ENCODE data around the gene PSMB8.

Gene PSMB8

GRCh38 chr6:32855467-32856174 lies 11.8 kb upstream of the PSMB8 start:
- no peak for DNase-seq (ENCODE audit: low read depth in 3 of 3)

DNA sequence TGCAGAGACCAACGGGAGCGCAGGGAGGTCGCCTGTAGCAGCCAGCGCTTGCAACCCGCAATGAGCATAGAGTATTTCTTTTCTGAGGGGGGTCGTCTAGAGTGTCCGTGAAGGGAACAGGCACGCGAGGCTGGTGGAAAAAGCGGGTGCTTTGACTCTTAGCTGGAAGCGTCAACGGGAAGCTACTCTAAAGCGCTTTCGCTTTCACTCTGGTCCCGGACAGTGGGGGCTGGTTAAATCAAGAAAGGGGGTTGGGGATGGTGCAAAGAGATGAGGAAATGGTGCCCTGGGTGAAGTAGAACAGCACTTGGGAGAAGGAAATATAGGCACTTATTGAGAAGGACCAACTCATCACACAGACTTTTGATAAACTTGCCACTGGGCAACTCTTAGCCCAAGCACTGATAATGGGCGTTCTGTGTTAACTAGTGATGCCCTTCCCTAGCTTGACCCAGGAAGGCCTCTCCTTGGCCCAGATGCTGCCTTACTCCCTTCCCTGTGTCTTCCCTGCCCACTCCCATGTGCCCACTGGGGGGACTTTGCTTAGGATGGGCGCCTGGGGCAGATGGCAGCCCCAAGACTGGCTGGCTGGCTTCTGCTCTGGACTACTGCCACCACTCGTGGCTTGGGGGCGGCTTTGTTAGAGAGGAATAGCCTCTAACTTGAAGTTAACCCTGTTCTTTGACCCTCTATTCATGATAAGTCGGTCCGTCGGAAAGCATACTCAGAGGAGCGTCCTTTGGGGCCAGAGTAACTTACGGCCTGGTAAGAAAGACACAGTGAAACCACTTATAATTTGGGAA lies 10.7 kb upstream of the PSMB8 start:
- peak in 2 of 3 experiments; percentile 53 to 58 for DNase-seq (ENCODE audit: low read depth in 3 of 3)

DNA sequence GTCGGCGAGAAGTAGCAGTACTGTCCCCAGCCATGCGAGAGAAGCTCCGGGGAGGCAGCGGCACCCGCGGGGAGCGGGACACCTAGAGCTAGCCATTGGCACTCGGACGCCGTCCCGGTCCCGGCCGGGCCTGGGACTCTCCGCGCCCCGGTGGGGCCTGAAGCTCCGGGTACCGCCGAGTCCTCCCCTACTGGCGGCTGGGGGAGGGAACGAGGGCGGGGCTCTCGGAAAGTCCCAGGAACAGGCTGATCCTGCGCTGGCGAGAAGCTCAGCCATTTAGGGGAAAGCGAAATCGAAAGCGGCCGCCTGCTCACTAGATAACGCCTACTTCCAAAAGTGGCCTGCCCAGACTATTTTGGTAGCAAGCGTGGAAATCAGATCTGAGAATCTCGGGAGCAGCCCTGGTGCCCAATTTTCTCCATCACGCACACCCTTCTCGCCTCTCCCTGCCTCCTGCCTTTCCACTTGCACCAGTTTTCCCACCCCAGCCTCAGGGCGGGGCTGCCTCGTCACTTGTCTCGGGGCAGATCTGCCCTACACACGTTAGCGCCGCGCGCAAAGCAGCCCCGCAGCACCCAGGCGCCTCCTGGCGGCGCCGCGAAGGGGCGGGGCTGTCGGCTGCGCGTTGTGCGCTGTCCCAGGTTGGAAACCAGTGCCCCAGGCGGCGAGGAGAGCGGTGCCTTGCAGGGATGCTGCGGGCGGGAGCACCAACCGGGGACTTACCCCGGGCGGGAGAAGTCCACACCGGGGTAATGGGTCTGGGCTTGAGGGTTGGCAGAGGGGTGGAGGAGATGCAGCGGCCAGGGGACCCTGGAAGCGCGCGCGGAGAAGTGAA lies 9.9 kb upstream of the PSMB8 start, which contains the start of the genes PSMB9 and TAP1:
Gene PSMB9, plus strand, starts transcription at position 652 of the 835 bp plus-strand sequence. Its CDS starts 38 bp downstream, at position 690.
Gene TAP1, minus strand, starts transcription at position 164 of the 835 bp plus-strand sequence. Its CDS starts 68 bp downstream, at position 96.
- DNase-seq (ENCODE audit: low read depth in 3 of 3), result peak; percentile 91 to 97 (median 94)

DNA sequence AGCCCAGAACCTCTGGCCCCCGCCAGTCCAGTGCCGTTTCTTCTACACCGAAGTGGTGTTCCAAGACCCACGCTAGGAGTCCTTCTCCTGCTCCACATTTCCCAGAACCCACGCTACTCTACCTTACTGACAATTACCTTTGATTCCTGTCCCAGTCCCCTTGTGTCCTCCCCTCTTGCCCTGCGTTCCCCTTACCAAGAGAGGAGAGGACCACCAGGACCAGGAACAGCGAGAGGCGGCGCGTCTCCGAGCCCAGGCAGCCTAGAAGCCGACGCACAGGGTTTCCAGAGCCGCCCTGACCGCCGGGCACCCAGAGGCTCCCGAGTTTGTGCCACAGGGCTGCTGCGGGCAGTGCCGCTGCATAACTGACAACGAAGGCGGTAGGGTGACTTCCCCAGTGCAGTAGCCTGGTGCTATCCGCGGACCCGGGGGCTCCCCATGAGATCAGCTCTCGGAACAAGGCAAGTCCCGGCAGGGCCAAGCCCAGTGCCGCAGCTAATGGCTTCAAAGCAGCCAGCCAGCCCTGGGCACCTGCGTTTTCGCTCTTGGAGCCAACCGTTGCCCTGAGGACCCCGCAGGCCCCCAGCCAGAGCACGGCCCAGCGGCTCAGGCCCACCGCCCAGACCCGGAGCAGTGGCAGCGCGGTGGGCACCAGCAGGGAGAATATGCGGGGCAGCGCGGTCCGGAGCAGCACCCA lies 9.1 kb upstream of the PSMB8 start:
- no peak for DNase-seq (ENCODE audit: low read depth in 3 of 3)

DNA sequence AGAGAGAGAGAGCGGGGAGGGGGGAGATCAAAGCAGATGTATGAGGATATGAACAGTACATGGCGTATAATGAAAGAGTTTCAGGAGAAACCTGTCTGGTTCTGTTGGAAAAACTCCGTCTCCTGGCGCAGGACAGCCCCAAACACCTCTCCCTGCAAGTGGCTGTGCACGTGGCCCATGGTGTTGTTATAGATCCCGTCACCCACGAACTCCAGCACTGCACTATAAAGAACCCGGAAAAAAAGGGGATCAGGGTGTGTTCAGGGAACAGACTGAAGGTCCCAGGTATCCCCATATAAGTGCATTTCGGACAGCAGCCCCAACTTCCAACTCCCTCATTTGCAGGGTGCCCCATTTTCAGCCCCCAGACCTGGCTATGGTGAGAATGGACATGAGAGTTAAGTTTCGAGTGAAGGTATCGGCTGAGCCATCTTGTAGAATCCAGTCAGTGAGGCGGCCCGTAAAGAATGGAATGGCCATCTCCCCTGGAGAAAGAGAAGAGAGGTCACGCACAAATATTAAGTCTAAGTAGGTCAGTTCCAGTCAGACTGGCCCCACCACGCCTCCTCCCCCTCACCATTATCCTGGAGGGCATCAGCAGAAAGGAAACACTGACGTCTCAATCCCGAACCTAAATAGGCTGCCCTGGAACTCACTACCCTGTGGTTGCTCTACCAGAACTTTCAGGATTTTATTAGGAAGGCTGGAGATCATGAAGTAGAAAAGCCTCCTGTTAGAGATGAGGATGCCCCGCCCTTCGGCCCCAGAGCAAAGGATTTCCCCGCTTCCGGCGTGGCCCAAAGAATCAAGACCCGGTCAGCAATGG lies 8.4 kb upstream of the PSMB8 start:
- DNase-seq (ENCODE audit: low read depth in 3 of 3), result no peak

GRCh38 chr6:32851025-32851424 lies 7.2 kb upstream of the PSMB8 start:
- DNase-seq (ENCODE audit: low read depth in 3 of 3), result no peak

- DNase-seq (ENCODE audit: low read depth in 3 of 3), result no peak
Observed at GRCh38 chr6:32849126-32849525, 5.3 kb upstream of the PSMB8 start.

GRCh38 chr6:32847795-32848194 lies 3.9 kb upstream of the PSMB8 start:
- no peak for DNase-seq (ENCODE audit: low read depth in 3 of 3)

GRCh38 chr6:32847004-32847403 lies 3.2 kb upstream of the PSMB8 start:
- DNase-seq (ENCODE audit: low read depth in 3 of 3), result no peak

GRCh38 chr6:32845384-32845884 lies 1.6 kb upstream of the PSMB8 start:
- DNase-seq (ENCODE audit: low read depth in 3 of 3), result no peak

GRCh38 chr6:32844839-32845383 lies 1.1 kb upstream of the PSMB8 start:
- no peak for DNase-seq (ENCODE audit: low read depth in 3 of 3)

DNA sequence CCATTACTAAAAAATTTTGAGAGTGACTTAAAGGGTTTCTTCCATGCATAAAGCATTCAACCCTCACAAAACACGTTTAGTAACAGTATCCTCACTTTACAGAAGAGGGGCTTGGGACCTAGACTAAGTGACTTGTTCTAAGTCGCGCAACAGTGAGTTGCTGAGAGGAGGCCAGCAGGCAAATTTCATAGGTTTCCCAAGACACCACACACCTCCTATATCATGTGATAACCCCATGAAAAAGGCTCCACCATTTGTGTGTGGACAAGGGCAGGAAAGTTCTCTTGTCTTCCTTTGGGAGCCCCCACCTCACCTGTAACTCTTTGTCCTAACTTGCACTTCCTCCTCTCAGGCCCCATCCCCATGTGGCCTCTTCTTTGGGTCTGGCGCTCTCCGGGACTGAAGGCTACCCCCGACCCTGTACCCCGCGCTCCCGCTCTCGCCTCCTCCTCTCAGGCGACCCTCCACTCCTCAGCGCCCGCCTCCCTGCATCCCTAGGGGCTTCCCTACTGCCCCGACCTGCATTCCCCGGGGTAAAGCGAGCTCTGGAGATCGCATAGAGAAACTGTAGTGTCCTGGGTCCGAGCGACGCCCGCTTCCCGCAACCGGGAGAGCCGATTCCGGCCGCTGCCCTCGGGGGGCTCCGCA lies 392 bp downstream of the PSMB8 start:
- no peak for DNase-seq (ENCODE audit: low read depth in 3 of 3)

DNA sequence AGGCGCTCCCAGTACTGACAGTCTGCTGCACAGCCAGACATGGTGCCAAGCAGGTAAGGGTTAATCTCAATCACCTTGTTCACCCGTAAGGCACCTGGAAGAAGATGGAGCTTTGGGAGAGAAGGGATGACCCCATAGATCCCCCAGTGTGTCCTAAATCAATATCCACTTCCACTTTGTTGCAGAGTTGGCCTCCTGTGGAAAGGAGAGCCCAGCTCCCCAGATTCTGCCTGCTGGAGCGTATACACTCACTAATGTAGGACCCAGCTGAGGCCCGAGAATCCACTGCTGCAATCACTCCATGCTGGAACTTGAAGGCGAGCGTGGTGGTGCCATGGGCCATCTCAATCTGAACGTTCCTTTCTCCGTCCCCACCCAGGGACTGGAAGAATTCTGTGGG lies 1.2 kb downstream of the PSMB8 start:
- no peak for DNase-seq (ENCODE audit: low read depth in 3 of 3)

DNA sequence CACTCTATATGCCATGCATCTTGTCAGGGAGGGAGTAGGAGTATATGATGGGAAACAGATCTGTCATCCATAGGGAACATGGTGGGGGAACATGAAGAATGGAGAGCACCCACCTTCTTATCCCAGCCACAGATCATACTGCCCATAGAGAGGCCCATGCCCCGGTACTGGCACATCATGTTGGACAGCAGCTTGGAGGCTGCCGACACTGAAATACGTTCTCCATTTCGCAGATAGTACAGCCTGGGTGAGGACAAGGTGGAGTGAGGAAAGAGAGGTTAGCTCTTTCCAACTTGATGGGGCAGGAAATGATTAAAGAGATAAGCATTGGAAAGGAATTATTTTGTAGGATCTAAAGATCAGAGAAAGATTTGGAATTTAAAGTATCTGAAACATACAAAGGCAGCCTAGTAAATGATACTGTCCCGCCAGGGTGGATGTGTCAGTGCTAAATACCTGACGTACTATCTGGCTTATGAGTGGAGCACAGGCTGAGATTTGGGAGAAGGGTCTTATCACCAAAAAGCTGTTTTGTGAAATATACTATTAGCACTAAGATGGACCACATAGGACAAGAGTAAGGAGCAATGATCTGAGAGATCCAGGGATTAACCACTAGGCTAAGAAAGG lies 1.7 kb downstream of the PSMB8 start:
- DNase-seq (ENCODE audit: low read depth in 3 of 3), result no peak

DNA sequence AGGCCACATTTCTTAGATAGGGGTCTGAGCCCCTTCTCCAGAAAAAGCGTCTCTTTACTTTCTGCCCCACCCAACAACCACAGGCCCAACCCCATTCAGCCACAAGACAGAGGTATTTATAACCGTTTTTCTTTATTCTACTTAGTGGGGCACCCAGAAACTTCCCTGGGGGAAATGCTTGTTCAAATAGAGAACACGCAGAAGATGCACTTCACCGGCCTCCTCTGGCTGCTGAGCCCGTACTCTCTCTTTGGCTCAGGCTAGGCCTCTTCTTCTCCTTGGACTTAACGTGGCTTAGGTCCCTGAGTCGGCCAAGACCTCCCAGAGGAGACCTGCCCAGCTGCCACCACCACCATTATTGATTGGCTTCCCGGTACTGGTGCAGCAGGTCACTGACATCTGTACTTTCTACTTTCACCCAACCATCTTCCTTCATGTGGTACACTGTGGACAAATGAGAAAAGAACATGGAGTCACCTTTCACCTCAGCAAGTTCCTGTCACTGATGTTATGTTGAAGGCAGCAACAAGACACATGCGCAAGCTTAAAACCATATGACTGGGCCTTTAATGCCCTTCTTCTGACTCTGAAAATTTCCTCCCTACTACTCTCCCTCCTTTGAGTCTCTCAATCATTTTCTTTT lies 3.1 kb downstream of the PSMB8 start:
- DNase-seq (ENCODE audit: low read depth in 3 of 3), result no peak

DNA sequence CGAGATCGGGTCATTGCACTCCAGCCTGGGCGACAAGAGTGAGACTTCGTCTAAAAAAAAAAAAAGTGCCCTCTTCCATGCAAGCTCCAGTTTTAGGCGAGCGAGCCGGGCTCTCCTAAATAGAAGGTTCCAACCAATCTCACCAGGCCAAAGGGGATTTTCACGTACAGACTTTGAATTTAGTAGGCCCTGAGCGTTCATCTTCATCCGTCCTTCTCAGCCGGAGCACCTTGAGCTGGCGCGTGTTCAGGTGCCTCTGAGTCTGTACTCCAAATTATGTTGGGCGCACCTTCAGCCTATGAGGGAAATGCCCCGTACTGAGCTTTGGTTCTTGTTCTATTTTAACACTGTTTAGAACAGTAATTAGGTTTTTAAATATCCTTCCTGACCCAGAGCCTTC lies 4.5 kb downstream of the PSMB8 start:
- no peak for DNase-seq (ENCODE audit: low read depth in 3 of 3)

DNA sequence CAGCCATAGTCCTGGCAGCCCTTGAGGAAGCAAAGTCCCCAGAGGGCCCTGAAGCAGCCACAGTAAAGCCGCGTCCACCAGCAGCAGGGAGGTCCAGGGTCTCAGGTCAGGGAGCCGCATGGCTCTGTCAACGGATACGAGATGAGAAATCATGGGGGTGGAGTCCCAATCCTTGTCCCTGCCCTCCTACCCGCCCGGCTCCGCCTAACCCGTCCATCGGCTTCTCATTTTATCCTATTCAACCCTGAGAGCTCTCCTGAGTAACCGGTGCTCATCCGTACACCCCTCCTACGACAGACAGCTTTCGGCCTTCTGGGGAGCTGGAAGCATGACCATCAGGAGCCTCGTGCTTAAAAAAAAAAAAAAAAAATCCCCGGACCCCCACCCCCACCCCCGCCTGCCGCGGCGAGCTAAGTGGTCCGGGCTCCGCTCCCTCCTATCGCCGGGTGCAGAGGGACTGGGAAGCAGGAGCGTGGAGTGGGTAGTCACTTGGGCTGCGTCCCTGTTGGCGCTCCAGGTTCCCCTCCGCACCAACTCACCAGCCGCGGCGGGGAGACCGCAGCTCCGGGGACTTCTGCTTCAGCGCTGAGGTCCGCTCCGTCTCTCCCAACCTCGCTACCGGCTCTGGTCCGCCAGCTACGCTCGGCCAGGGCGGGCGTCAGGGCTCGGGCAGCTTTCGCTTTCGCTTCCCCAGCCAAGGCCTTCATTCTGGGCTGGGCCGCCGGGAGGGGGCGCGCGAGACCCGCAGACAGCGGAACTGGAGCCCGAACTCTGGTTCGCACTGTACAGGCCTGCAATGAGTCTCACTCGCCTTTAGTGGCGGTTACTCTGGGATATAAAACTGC lies 5.5 kb downstream of the PSMB8 start, which contains the start of gene TAP2:
Gene TAP2, minus strand, starts transcription at position 626 of the 845 bp plus-strand sequence. Its CDS starts 506 bp downstream, at position 120.
- DNase-seq (ENCODE audit: low read depth in 3 of 3), result peak; percentile 95 to 98 (median 95)
